Erythroblast (primary cell): ENCODE results near the gene ZNF385D.

ENCODE experiments used
- GATA1 ChIP-seq: IDR thresholded peaks from 2 replicates; pipeline ENCODE4 v1.6.1; 2011; ENCODE audit warnings: low read depth, mild to moderate bottlenecking, control low read depth, low read length, moderate library complexity
- POLR2A ChIP-seq: IDR thresholded peaks from 2 replicates; pipeline ENCODE4 v1.6.1; 2011; ENCODE audit warnings: mild to moderate bottlenecking, low read length

- TF ChIP-seq POLR2A (no peak), GATA1 (no peak)
Measured at GRCh38 chr3:21620511-21621155, 130.4 kb downstream of the ZNF385D start.
